Osteoblast (primary cell): ENCODE results near the gene CEBPG. TPM values are rescaled to one million over a fixed set of nuclear protein-coding genes. Genes with fewer than 3 reads are reported as not detected.

Source experiments
- DNase-seq: peaks from one replicate; pipeline ENCODE4 v3.0.0; 2011; ENCODE audit warnings: low spot score, mixed read lengths; ENCODE audit not compliant: insufficient read length; ENCODE audit errors: missing footprints
- H2AFZ ChIP-seq: 2 replicates; pipeline ENCODE4 v1.6.0; 2011; ENCODE audit warnings: mild to moderate bottlenecking, low read length
- H3K27ac ChIP-seq: 2 replicates; pipeline ENCODE4 v1.5.1; 2011; ENCODE audit warnings: mild to moderate bottlenecking, low read depth, low read length, moderate library complexity
- H3K27me3 ChIP-seq: 2 replicates; pipeline ENCODE4 v1.6.0; 2012; ENCODE audit warnings: mild to moderate bottlenecking, control low read depth, inconsistent platforms, low read length, moderate library complexity; ENCODE audit not compliant: insufficient read depth
- H3K36me3 ChIP-seq: 2 replicates; pipeline ENCODE4 v1.5.1; 2011; ENCODE audit warnings: mild to moderate bottlenecking, low read length, control low read depth, moderate library complexity; ENCODE audit not compliant: insufficient read depth
- H3K4me1 ChIP-seq: 2 replicates; pipeline ENCODE4 v1.5.1; 2011; ENCODE audit warnings: mild to moderate bottlenecking, low read length, control low read depth, moderate library complexity; ENCODE audit not compliant: insufficient read depth
- H3K4me2 ChIP-seq: 2 replicates; pipeline ENCODE4 v1.6.0; 2011; ENCODE audit warnings: mild to moderate bottlenecking, low read length; ENCODE audit not compliant: insufficient read depth
- H3K4me3 ChIP-seq: fragments of 200-600 bp; sonication (generic); 3 replicates; pipeline ENCODE4 v1.5.1; 2012; ENCODE audit warnings: mild to moderate bottlenecking, low read length, inconsistent platforms; ENCODE audit not compliant: insufficient read depth
- H3K79me2 ChIP-seq: 2 replicates; pipeline ENCODE4 v1.6.0; 2012; ENCODE audit warnings: mild to moderate bottlenecking, low read length, control low read depth, inconsistent platforms; ENCODE audit not compliant: insufficient read depth
- H3K9me3 ChIP-seq: 2 replicates; pipeline ENCODE4 v1.5.1; 2011; ENCODE audit warnings: low read depth, low read length, control low read depth
- H4K20me1 ChIP-seq: 2 replicates; pipeline ENCODE4 v1.6.0; 2012; ENCODE audit warnings: mild to moderate bottlenecking, low read length, control low read depth; ENCODE audit not compliant: insufficient read depth
- CTCF ChIP-seq: IDR thresholded peaks from 2 replicates; pipeline ENCODE4 v1.5.1; 2011; ENCODE audit warnings: mild to moderate bottlenecking, low read depth, low read length, moderate library complexity; ENCODE audit errors: extremely low read depth
- total RNA-seq: library from RNA; depleted of rRNA; stranded (reverse); fragments of >200 nt; gene quantifications from 2 replicates; pipeline ENCODE4 v1.2.3, GENCODE V29; 2012

The CEBPG gene
- total RNA-seq, 1 donor = 35.5 TPM

GRCh38 chr19:33376941-33377557, 3.5 kb downstream of the CEBPG start:
- Histone ChIP-seq H3K27ac (peak overlapping the region; percentile 50), H3K4me2 (no peak overlapping the region)

DNA sequence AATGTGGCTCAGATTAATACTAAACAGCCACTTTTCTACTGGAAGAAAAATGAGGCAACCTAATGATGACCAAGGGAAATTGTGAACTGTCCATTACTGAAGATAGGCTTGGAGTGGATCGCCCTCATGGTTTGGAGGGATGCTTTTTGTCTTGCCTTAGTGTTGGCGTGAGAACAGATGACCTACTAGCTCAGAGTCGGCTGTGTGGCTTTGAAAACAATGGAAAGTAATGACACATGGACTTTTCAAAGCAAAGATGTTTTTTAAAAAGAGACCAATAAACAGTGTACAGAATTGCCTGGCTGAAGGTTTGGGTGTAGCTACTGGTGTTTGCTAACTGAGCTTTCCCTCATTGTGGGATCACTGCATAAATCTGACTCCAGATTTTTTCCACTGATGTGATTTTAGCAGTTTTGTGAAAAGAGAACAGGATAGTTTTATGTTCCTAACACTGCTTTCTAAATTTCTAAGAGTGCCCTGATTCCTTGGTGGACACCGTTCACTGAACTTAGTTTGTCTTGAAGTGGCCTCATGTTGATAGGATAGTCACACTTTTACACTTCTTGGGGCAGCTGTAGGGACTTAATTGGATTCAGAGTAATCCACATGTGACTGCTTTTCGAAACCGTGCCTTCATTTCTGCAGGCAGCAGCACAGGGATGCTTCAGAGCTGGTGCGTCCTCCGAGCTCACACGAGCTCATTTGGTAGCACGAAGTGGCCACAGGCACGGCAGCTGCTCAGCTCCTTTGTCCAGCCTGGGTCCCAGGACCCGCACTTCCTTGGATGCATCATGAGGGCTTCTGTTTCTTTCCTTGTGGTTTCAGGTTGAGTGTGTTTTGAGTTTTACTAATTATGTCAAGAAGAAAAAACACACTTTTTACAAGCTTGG, 4.3 kb downstream of the CEBPG start:
- peaks cover 28% of the 10 kb centered on the region for H3K4me1 ChIP-seq
- no peak overlapping the region for H2AFZ ChIP-seq
- H3K27me3 ChIP-seq = no peaks in the 10 kb centered on the region
- no peak overlapping the region for H3K4me3 ChIP-seq
- H3K27ac ChIP-seq = no peak overlapping the region
- H3K36me3 ChIP-seq = peaks cover 12% of the 10 kb centered on the region
- no peak for DNase-seq
- no peaks in the 10 kb centered on the region for H3K9me3 ChIP-seq
- H3K4me2 ChIP-seq = no peak overlapping the region
- H4K20me1 ChIP-seq = peaks cover 61% of the 10 kb centered on the region
- no peak for TF ChIP-seq CTCF
- H3K79me2 ChIP-seq = peaks cover 92% of the 10 kb centered on the region

More at GRCh38 chr19:33376941-33377557, 3.5 kb downstream of the CEBPG start:
- no peak overlapping the region for H3K4me3 ChIP-seq
- peak; percentile 42 for DNase-seq
- H4K20me1 ChIP-seq = peaks cover 61% of the 10 kb centered on the region
- no peak overlapping the region for H2AFZ ChIP-seq
- peaks cover 28% of the 10 kb centered on the region for H3K4me1 ChIP-seq
- peaks cover 85% of the 10 kb centered on the region for H3K79me2 ChIP-seq
- H3K27me3 ChIP-seq = no peaks in the 10 kb centered on the region
- peaks cover 11% of the 10 kb centered on the region for H3K36me3 ChIP-seq
- no peak for TF ChIP-seq CTCF
- no peaks in the 10 kb centered on the region for H3K9me3 ChIP-seq

DNA sequence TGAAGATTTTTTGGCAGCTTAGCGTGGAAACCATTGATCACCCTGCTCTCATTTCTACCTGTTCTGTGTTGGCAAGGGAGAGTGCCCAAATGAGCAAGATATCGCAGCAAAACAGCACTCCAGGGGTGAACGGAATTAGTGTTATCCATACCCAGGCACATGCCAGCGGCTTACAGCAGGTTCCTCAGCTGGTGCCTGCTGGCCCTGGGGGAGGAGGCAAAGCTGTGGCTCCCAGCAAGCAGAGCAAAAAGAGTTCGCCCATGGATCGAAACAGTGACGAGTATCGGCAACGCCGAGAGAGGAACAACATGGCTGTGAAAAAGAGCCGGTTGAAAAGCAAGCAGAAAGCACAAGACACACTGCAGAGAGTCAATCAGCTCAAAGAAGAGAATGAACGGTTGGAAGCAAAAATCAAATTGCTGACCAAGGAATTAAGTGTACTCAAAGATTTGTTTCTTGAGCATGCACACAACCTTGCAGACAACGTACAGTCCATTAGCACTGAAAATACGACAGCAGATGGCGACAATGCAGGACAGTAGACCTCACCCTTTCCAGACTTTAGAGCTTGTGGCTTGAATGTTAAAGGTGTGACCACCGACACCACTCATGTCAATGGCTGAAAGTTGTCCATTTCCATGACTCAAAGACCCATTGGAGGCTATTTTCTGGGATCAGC, 5.8 kb downstream of the CEBPG start:
- H2AFZ ChIP-seq = no peak overlapping the region
- H4K20me1 ChIP-seq = peaks cover 66% of the 10 kb centered on the region
- TF ChIP-seq CTCF = no peak
- no peaks in the 10 kb centered on the region for H3K27me3 ChIP-seq
- H3K27ac ChIP-seq = no peak overlapping the region
- no peak overlapping the region for H3K4me3 ChIP-seq
- H3K9me3 ChIP-seq = no peaks in the 10 kb centered on the region
- peaks cover 12% of the 10 kb centered on the region for H3K36me3 ChIP-seq
- peaks cover 99% of the 10 kb centered on the region for H3K79me2 ChIP-seq
- peaks cover 27% of the 10 kb centered on the region for H3K4me1 ChIP-seq
- H3K4me2 ChIP-seq = no peak overlapping the region
- DNase-seq = no peak
